OCI-LY7 (cell line): Measurements from ENCODE around the gene YARS2.

Source experiments
- EZH2phosphoT487 ChIP-seq: fragments of 200-600 bp; sonication (generic); IDR thresholded peaks from 2 replicates; pipeline ENCODE4 v1.6.1; 2018; ENCODE audit warnings: low read depth, borderline replicate concordance, mild to moderate bottlenecking, mixed run types, antibody characterized with exemption, low read length, moderate library complexity, mixed read lengths
- TF ChIP-seq, protein P1 (sequence below): fragments of 200-600 bp; sonication (generic); conservative IDR thresholded peaks from 2 replicates; pipeline ENCODE4 v1.5.1; 2014; ENCODE audit warnings: mild to moderate bottlenecking, antibody characterized with exemption, low read length, moderate library complexity, mixed read lengths

DNA sequence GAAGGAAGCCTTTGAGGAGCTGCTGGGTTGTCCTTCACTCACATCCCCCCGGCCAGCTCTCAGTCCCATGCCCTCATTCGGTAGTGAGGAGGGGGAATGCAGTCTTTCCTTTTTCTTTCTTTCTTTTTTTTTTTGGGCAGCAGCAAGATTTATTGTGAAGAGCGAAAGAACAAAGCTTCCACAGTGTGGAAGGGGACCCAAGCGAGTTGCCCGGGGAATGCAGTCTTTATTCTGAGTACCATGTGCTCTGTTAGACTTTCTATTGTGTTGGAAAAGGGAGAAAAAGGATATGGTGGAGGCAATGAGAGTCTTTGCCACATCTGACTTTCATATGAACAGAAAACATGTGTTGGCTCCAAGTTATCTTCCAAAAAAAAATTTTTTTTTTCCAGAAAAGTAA, 29.9 kb upstream of the YARS2 start:
- TF ChIP-seq, protein P1, sequence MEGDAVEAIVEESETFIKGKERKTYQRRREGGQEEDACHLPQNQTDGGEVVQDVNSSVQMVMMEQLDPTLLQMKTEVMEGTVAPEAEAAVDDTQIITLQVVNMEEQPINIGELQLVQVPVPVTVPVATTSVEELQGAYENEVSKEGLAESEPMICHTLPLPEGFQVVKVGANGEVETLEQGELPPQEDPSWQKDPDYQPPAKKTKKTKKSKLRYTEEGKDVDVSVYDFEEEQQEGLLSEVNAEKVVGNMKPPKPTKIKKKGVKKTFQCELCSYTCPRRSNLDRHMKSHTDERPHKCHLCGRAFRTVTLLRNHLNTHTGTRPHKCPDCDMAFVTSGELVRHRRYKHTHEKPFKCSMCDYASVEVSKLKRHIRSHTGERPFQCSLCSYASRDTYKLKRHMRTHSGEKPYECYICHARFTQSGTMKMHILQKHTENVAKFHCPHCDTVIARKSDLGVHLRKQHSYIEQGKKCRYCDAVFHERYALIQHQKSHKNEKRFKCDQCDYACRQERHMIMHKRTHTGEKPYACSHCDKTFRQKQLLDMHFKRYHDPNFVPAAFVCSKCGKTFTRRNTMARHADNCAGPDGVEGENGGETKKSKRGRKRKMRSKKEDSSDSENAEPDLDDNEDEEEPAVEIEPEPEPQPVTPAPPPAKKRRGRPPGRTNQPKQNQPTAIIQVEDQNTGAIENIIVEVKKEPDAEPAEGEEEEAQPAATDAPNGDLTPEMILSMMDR, result no peak
- no peak for TF ChIP-seq EZH2phosphoT487
